HG02885 (cell line): Measurements from ENCODE around the gene JAM2.
"Not testable (repeated sequence)": the region's sequence is repeated elsewhere in the genome, so short reads cannot be mapped to it uniquely, and the experiment has no call there.

Experiments used
- ATAC-seq: cut with Tn5 transposase; IDR thresholded peaks from one replicate; pipeline ENCODE4 v1.9.1; 2021; ENCODE audit warnings: mild to moderate bottlenecking; ENCODE audit not compliant: unreplicated experiment, poor library complexity

JAM2 gene

GRCh38 chr21:25643486-25643885 is 4.4 kb downstream of the JAM2 start:
- no peak for ATAC-seq

DNA sequence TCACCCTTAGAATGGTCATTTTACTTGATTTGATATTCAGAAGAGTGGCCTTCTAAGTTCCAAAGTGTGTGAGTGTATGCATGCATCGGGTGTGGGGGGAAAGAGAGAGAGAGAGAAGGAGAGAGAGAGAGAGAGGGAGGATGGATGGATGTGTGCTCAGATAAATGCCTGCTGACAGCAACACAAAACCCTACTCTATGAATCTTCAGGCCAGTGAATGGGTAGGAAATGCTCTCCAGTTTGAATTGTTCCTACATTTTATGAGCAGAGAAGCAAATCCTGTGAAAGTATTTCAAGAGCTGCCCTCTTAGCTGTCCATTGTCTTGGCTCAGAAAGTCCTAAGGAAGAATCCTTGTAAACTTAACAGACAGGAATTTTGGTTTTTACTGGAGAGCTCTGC is 7.4 kb downstream of the JAM2 start:
- no peak for ATAC-seq

DNA sequence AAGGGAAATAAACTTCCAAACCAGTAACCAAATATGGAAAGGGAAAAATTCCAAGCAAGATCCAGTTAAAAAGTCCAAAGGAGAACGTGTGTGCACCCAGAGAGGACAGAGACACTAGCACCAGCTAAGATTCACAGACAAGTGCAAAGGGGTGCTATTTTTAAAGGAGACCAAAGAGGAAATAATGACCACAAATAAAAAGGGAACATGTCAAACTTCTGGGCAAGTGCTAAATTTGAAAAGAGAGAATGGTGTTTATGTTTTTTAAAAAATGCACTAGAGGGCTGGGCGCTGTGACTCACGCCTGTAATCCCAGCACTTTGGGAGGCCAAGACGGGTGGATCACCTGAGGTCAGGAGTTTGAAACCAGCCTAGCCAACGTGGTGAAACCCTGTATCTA is 8.6 kb downstream of the JAM2 start:
- no peak for ATAC-seq

DNA sequence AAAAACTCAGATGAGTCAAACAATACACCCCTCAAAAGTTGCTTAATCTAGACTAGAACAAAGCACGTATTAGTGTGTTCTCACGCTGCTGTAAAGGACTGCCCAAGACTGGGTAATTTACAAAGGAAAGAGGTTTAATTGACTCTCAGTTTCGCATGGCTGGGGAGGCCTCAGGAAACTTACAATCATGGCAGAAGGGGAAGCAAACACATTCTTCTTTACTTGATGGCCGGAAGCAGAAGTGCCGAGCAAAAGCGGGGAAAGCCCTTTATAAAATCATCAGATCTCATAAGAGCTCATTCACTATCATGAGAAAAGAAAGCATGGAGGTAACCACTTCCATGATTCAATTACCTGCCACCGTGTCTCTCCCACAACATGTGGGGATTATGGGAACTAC is 10.1 kb downstream of the JAM2 start:
- no peak for ATAC-seq

GRCh38 chr21:25656412-25656811 is 17.4 kb downstream of the JAM2 start:
- no peak for ATAC-seq

DNA sequence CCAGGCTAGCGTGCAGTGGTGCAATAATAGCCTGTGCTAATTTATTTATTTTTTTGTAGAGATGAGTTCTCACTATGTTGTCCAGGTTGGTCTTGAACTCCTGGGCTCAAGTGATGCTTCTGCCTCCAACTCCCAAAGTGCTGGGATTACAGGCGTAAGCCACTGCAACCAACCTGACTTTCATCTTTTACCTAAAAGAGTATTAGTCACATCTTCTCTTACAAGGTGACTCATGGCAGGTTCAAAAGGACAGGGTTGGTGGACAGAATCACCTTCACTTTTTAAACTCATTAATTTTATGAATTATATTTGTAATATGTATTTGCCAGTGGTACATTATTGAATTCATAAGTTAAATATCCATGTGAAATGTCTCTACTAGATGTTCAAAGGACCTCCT is 18.1 kb downstream of the JAM2 start:
- no peak for ATAC-seq

DNA sequence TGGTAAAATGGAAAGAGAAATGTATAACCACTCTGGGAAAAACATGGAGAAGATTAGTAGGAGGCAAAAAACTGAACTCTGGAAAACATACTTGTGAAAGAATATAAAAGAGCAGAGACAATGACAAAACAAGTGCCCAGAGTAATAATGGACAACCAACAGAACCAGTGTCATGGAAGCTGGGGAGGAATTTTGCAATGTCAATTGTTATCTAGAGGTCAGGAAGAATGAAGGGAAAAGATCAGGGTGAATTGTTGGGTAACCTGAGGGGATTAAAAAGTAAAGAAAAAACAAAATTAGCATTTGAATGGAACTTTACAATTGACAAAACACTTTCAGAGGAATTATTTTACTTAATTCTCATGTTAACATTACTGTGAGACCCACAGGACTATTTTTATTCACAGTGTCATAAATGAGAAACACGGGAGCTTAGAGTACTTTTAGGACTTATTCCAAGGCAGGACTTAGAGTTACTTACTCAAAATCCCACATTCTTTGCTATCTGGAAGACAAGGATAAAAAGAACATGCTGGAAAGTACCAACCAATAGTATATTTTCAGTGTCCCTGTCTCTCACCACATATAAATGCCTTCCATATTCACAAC is 19.5 kb downstream of the JAM2 start:
- ATAC-seq: no peak

DNA sequence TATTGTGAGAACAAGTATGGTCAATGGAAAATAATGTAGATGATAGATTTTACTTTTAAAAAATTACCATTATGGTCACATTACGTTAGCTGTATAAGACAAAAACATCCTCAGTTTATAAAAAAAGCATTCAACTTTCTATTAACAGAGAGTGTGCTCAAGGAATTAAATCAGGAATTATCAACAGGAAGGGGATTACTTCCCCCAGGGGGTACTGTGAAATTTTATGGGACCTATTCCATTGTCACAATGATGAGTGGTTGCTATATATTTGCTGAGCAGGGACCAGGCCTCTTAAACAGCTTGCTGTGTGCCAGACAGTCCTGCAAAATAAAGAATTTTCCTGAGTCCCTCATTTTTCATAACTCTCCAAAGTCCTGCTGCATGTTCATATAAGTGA is 21.2 kb downstream of the JAM2 start:
- ATAC-seq: no peak

DNA sequence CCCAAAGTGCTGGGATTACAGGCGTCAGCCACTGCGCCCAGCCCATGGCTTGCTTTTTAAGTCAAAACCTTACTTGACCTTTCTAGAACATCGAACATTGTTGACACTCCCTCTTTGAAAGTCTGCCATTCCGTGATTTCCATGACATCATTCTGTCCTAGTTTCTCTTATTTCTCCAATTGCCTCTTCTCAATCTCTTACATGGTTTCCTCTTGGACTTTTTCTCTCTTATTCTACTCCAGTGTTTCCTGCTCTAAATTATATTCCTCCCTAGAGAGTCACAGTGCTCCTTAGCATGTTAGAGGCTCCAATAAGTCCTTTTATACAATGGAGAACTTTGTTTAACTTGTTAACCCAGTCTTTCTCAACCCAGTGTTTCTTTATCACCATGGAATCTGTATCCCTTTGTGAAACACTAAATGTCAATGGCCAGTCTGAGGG is 25.5 kb downstream of the JAM2 start:
- no peak for ATAC-seq

DNA sequence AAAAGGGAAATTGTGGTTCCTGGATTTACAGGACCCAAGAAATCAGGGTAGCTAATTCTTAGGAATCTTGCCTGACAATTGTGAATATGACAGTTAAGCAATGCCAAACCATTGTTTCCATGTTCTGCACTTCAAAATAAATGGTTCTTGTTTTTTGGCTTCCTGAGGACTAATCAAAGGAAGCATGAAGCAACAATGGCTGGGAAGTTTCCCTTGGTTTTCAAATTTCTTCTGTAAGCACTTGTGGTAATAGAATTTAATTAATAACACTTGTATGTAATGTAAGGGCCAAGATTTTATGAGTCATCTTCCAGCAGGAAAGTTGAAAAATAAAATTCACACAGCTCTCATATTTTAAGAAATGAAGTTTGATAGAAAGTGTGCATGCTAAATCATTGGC is 31.7 kb downstream of the JAM2 start:
- no peak for ATAC-seq

DNA sequence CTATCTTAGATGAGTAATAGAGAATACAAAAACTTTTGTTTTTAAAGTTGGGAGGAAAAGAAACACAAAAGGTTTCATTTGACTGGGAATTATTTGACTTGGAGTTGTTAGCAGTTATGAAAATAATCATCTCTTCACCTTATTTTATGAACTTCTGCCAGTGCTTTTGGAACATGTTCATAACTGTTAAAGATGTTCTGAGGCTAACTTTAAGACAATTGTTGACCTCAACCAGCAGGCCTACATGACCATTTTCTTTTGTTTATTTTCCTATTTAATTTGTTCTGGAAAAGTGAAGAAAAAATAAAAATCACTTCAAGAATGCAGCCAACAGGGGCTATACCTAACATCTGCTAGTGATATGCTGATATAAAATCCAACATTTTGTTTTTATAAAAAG is 37.4 kb downstream of the JAM2 start:
- ATAC-seq: no peak

DNA sequence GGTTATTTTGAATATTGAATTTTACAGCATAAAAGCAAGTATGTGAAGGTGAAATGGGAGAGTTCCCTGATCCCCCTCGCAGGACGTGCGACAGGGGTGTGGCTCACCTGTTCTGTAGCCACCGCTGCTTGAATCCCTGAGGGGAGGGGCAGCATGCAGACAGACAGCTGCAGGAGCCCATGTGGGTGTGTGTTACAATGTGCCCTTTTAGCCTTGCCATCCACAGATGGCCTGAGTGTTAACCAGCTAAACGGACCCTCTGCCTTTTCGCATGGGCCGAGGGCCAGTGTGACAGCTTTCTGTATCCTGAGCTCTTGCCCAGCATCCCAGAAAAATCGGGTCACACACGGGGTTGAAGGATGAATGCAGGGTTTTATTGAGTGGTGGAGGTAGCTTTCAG is 43.3 kb downstream of the JAM2 start:
- no peak for ATAC-seq

- ATAC-seq: no peak
Measured at GRCh38 chr21:25687787-25688186, 48.7 kb downstream of the JAM2 start.

- no peak for ATAC-seq
Measured at GRCh38 chr21:25688275-25689155, 49.5 kb downstream of the JAM2 start.

DNA sequence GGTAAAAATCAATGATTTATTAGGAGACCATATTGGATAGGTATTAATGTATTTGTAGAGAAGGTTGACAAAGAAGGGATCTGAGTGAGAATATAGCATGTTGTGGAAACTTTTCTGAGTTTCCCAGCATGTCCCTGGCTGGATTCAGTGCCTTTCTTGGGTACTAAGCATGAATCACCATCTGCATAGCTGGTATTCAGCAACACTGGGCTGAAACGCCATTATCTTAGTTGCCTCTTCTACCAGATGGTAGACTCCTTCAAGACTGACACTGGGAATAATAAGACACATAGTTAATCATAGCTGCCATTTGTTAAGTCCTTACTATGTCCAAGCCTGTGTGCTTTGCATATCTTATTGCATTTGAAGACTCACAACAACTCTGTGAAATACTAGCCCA is 50.2 kb downstream of the JAM2 start:
- ATAC-seq: no peak

- ATAC-seq: no peak
Measured at GRCh38 chr21:25691976-25692375, 52.9 kb downstream of the JAM2 start.

DNA sequence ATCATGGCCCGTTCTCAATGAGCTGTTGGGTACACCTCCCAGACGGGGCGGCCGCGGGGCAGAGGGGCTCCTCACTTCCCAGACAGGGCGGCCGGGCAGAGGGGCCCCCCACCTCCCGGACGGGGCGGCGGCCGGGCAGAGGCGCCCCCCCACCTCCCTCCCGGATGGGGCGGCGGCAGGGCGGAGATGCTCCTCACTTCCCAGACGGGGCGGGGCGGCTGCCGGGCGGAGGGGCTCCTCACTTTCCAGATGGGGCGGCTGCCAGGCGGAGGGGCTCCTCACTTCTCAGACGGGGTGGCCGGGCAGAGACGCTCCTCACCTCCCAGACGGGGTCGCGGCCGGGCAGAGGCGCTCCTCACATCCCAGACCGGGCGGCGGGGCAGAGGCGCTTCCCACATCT is 56.4 kb downstream of the JAM2 start:
- ATAC-seq: not testable (repeated sequence)

DNA sequence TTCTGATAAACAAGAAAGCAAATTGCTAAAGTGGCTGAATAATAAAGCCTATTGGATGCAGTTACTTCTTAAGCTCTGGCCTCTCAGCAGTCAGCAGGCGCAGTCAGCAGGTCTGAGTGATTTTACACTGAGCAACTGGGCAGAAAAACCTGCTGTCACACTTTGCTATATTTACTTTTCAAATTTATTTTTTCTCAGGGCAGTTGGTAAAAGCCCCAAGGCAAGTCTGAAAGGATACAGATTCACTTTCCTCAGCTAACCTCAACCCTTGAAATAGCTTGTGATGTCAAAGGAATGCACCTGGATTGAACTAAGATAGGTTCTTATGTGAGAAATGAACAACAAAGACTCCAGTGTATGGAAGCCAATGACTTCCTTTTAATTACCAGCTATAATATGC is 61.7 kb downstream of the JAM2 start:
- no peak for ATAC-seq

GRCh38 chr21:25701529-25701928 is 62.5 kb downstream of the JAM2 start:
- ATAC-seq: no peak

- peak; percentile 62 for ATAC-seq
Measured at GRCh38 chr21:25708467-25709065, 69.5 kb downstream of the JAM2 start.

- ATAC-seq: no peak
Measured at GRCh38 chr21:25709684-25710265, 70.7 kb downstream of the JAM2 start.
